Stimulated activated CD8-positive, alpha-beta memory T cell treated with anti-CD3 and anti-CD28 coated beads, Interleukin-4, amount 100 ng/mL, for 24 hours (primary cell): ENCODE measurements around the gene IP6K1.
"Not testable (repeated sequence)": the region's sequence is repeated elsewhere in the genome, so short reads cannot be mapped to it uniquely, and the experiment has no call there.

Experiments
- DNase-seq: peaks from one replicate; pipeline ENCODE4 v3.0.0-alpha.2; 2020; ENCODE audit warnings: low read depth

IP6K1 gene

GRCh38 chr3:49688338-49689045 is 97.8 kb downstream of the IP6K1 start:
- DNase-seq, result not testable (repeated sequence)

DNA sequence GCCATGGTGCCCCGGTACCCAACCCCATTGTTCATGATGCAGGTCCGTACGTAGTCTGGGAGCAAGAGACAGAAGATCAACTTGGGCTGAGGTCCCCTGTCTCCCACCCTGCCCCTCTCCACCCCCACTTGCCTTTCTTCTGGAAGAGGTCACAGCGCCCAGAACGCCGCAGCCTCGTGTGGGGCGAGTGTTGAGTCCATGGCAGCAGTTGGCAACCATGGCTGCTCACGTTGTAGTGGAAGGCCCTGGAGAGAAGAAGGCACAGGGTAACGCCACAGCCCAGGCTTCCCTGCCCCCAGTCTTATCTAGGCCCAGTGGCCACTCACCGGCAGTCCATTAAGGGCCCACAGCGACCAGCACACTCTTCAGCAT is 98.9 kb downstream of the IP6K1 start:
- DNase-seq, result not testable (repeated sequence)

GRCh38 chr3:49686769-49687423 is 99.4 kb downstream of the IP6K1 start:
- peak; percentile 42 for DNase-seq

GRCh38 chr3:49686346-49686745 is 100.0 kb downstream of the IP6K1 start:
- not testable (repeated sequence) for DNase-seq

- DNase-seq, result not testable (repeated sequence)
Observed at GRCh38 chr3:49685846-49686245, 100.5 kb downstream of the IP6K1 start.

- not testable (repeated sequence) for DNase-seq
Observed at GRCh38 chr3:49685103-49685502, 101.2 kb downstream of the IP6K1 start.

- not testable (repeated sequence) for DNase-seq
Observed at GRCh38 chr3:49684453-49684852, 101.9 kb downstream of the IP6K1 start.

GRCh38 chr3:49683162-49683561 is 103.2 kb downstream of the IP6K1 start:
- DNase-seq, result no peak

DNA sequence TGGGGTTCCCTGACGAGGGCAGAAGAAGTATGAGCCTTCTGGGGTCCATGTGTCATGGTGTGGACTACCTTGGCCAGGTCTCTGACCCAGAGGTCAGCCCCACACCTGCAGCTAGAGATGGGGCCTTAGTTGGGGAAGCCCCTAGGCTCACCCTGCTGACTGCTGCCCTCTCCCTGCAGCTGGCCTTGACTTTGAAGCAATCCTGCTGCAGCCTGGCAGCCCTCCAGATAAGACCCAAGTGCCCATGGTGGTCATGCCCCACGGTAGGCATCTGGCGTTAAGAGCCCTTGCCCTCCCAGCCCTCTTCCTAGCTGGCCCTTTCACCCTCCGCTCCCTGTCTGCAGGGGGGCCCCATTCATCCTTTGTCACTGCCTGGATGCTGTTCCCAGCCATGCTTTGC is 104.8 kb downstream of the IP6K1 start:
- DNase-seq, result no peak

GRCh38 chr3:49681232-49681522 is 105.2 kb downstream of the IP6K1 start:
- DNase-seq, result no peak

DNA sequence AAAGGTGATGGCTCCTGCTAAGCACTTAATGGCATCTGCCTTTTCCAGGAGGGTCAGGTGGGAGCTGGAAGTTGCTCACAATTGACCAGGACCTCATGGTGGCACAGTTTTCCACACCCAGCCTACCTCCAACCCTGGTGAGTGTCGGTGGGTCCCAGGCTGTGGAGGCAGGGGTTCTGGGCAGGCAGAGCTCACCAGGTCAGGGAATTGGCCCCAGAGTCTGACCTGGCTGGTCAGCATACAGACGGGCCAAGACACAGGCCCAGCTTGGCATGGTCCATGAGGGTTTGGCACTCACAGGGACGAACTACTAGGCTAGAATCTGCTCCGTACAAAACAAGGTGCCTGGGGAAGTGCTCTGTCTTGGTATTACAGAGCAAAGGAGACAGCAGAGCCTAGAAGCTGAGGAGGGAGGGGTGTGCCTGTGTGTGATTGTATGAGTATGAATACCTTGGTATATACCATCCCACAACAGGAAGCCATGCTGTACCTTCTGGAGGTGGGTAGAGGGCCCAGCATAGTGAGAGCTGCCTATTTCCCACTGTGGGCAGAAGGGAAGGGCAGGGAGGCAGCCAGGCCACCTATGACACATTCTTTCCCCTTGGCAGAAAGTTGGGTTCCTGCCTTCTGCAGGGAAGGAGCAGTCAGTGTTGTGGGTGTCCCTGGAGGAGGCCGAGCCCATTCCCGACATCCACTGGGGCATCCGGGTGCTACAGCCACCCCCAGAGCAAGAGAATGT is 105.7 kb downstream of the IP6K1 start:
- DNase-seq, result no peak

GRCh38 chr3:49675912-49676311 is 110.4 kb downstream of the IP6K1 start:
- DNase-seq, result no peak

DNA sequence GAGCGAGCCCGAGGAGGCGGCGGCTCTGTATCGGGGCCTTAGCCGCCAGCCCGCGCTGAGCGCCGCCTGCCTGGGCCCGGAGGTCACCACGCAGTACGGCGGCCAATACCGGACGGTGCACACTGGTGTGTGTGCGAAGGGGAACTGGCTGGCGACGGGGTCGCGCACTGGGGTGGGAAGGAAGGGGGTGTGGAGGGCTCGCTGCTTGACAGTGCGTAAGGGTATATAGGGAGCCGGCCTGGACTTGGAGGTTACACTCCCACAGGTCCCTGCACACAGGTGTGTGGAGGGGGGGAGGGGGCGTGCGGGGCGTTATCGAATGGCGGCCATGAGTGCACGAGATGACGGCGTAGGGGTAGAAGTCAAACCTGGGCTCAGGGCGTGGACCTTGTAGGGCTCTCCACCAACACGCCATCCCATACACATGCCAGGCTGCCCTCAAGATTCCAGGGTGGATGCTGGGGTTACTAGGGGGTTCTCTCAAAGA is 111.8 kb downstream of the IP6K1 start:
- DNase-seq, result peak; percentile 11
